H1 (cell line): ENCODE results near the gene DNAH1. TPM values are rescaled to one million over a fixed set of nuclear protein-coding genes. Genes with fewer than 3 reads are reported as not detected.

ENCODE experiments used
- RBBP5 ChIP-seq: IDR thresholded peaks from 2 replicates; pipeline ENCODE4 v1.7.1; 2012; ENCODE audit warnings: low read depth, mild to moderate bottlenecking, inconsistent platforms, low read length, moderate library complexity, borderline replicate concordance
- RFX5 ChIP-seq: IDR thresholded peaks from 2 replicates; pipeline ENCODE4 v1.6.1; 2011; ENCODE audit warnings: low read depth, low read length, improper control_type of control experiment, borderline replicate concordance
- SUZ12 ChIP-seq: fragments of 200-600 bp; sonication (generic); IDR thresholded peaks from 2 replicates; pipeline ENCODE4 v1.6.1; 2012; ENCODE audit warnings: mild to moderate bottlenecking, inconsistent platforms, low read length, moderate library complexity, mixed read lengths
- TEAD4 ChIP-seq: IDR thresholded peaks from 2 replicates; pipeline ENCODE4 v1.6.1; 2012; ENCODE audit warnings: low read depth, low read length, inconsistent platforms, mixed read lengths
- polyA plus RNA-seq, 7 experiments: library from polyadenylated mRNA; depleted of rRNA in 3 of 7; stranded (reverse) in 5 of 7; unstranded in 2 of 7; fragments of >200 nt in 5 of 7; fragments of 200-250 nt in 2 of 7; gene quantifications; 1 replicate in 5 of 7; 2 replicates in 1 of 7; 4 replicates in 1 of 7; pipeline versions ENCODE4 v1.2.1 to v1.2.3, GENCODE V29; 2011 to 2013; ENCODE audit warnings: missing spikeins in 2 of 7, mixed read lengths in 2 of 7
- total RNA-seq: library from RNA; stranded (reverse); fragmentation: NEBNext Ultra II Directional; extraction: Animal tissue kit (Norgen Biotek cat#: 25700); gene quantifications from 2 replicates; pipeline ENCODE4 v1.2.1, GENCODE V29; 2021
- TF ChIP-seq, protein P1 (sequence below): IDR thresholded peaks from 2 replicates; pipeline ENCODE4 v1.6.1; 2012; ENCODE audit warnings: low read length, inconsistent platforms
- TF ChIP-seq, protein P2 (sequence below): IDR thresholded peaks from 2 replicates; pipeline ENCODE4 v1.6.1; 2011; ENCODE audit warnings: low read depth, mild to moderate bottlenecking, low read length; ENCODE audit not compliant: insufficient read depth

The DNAH1 gene
- total and polyA plus RNA-seq, 2 of the 8 experiments (the other 6 are each of a cell fraction or from before 2014, with no cell fraction given), result 1.0 to 1.5 TPM

DNA sequence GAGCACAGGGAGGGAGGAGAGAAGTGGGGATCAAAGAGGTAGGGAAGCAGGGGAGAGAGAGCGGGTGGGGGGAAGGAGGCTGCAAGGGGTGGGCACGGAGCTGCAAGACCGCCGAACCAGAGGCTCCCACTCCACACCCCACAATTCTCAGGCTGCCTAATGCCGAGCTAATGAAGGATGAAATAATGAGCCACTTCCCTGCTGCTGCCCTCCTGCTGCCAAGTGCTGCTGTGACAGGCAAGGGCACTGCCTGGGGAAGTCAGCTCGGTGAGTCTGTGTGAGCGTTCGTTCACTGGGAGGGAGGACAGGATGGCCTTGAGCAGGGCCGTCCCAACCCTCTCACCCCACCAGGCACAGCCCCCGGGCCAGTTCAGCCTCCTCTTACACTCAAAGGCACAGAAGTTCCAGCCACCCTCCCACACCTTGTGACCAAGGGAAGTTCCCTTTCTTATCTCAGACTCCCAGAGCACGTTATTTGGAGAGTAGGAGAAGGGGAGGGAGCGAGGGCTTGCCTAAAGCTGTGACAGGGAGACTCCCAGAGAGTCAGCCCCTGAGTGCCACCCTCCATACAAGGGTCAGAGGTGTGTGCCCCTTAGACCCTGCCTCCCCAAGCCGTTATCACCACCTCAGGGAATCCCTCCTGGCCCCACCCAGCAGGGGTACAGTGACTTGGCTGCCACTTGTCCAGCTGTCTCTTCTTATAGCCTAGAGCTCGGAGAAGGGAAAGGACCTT is 16.1 kb upstream of the DNAH1 start (continued):
- TF ChIP-seq SUZ12, result peak; percentile 34; the same call in 1 of the 2 replicates
- TF ChIP-seq, protein P1, sequence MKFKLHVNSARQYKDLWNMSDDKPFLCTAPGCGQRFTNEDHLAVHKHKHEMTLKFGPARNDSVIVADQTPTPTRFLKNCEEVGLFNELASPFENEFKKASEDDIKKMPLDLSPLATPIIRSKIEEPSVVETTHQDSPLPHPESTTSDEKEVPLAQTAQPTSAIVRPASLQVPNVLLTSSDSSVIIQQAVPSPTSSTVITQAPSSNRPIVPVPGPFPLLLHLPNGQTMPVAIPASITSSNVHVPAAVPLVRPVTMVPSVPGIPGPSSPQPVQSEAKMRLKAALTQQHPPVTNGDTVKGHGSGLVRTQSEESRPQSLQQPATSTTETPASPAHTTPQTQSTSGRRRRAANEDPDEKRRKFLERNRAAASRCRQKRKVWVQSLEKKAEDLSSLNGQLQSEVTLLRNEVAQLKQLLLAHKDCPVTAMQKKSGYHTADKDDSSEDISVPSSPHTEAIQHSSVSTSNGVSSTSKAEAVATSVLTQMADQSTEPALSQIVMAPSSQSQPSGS, result no peak
- TF ChIP-seq RFX5, result no peak
- TF ChIP-seq RBBP5, result 0 out of 2 replicates have a peak, but pooled peaks have one; percentile 30
- no peak for TF ChIP-seq TEAD4
- TF ChIP-seq, protein P2, sequence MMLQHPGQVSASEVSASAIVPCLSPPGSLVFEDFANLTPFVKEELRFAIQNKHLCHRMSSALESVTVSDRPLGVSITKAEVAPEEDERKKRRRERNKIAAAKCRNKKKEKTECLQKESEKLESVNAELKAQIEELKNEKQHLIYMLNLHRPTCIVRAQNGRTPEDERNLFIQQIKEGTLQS, result no peak
